H1 (cell line): ENCODE measurements around the gene HECTD1. TPM values are rescaled to one million over a fixed set of nuclear protein-coding genes. Genes with fewer than 3 reads are reported as not detected.

Experiments used
- CTCF ChIA-PET: fragments of 300-600 bp; sonication (Branson Sonifier 250); formaldehyde crosslinking; loops from one replicate; lab custom pipeline; 2021; ENCODE audit not compliant: partially characterized antibody; lab: Charles Lee
- POLR2A ChIA-PET: fragments of 300-600 bp; sonication (Branson Sonifier 250); formaldehyde crosslinking; loops from one replicate; lab custom pipeline; 2021; ENCODE audit warnings: inconsistent platforms; ENCODE audit not compliant: partially characterized antibody; lab: Charles Lee
- DNase-seq, 2 experiments: peaks; one replicate each; pipeline versions ENCODE4 v3.0.0 to v3.0.0-alpha.2; 2010 to 2022; ENCODE audit warnings: low spot score in 2 of 2, low read depth in 1 of 2, mixed read lengths in 1 of 2
- FAIRE-seq: peaks from 2 replicates; lab custom pipeline; 2011; peaks lifted over from hg19 to GRCh38; lab: Jason Lieb, UNC
- H2AFZ ChIP-seq: 2 replicates; pipeline ENCODE4 v1.8.1; 2012; ENCODE audit warnings: low read length, inconsistent platforms
- H2AK5ac ChIP-seq: 2 replicates; pipeline ENCODE4 v1.6.1; 2013; ENCODE audit warnings: low read depth, low read length
- H2BK120ac ChIP-seq: replicated peaks from 2 replicates; pipeline ENCODE3; 2013; ENCODE audit warnings: low read depth, low read length, inconsistent platforms
- H2BK12ac ChIP-seq: 2 replicates; pipeline ENCODE4 v1.6.1; 2013; ENCODE audit warnings: low read depth, low read length
- H2BK15ac ChIP-seq: 2 replicates; pipeline ENCODE4 v1.6.1; 2013; ENCODE audit warnings: low read length
- H2BK20ac ChIP-seq: 2 replicates; pipeline ENCODE4 v1.6.1; 2013; ENCODE audit warnings: low read length
- H2BK5ac ChIP-seq: 2 replicates; pipeline ENCODE4 v1.6.1; 2013; ENCODE audit warnings: low read depth, low read length
- H3K14ac ChIP-seq: 2 replicates; pipeline ENCODE4 v1.6.1; 2013; ENCODE audit warnings: inconsistent platforms; ENCODE audit not compliant: insufficient read length
- H3K18ac ChIP-seq: 2 replicates; pipeline ENCODE4 v1.6.1; 2013; ENCODE audit warnings: low read length; ENCODE audit errors: extremely low read depth
- H3K23ac ChIP-seq: 2 replicates; pipeline ENCODE4 v1.6.1; 2013; ENCODE audit warnings: inconsistent platforms; ENCODE audit not compliant: insufficient read length
- H3K23me2 ChIP-seq: 2 replicates; pipeline ENCODE4 v1.6.1; 2013; ENCODE audit warnings: low read depth, low read length
- H3K27ac ChIP-seq: 2 replicates; pipeline ENCODE4 v1.6.1; 2011; ENCODE audit warnings: low read depth, low read length, inconsistent platforms
- H3K27me3 ChIP-seq, 4 experiments: replicated peaks in 1 of 4; 1 replicate in 1 of 4; 2 replicates in 3 of 4; pipeline versions ENCODE4 v1.6.1 to v1.8.1; 2011 to 2013; ENCODE audit warnings: low read length in 3 of 4, mild to moderate bottlenecking in 3 of 4, inconsistent platforms in 2 of 4, mixed read lengths in 2 of 4, moderate library complexity in 1 of 4; ENCODE audit not compliant: control insufficient read depth in 3 of 4, insufficient read depth in 3 of 4; ENCODE audit errors: extremely low read depth in 1 of 4
- H3K36me3 ChIP-seq, 4 experiments: 2 replicates each; pipeline versions ENCODE4 v1.6.1 to v1.8.1; 2011 to 2013; ENCODE audit warnings: mild to moderate bottlenecking in 4 of 4, low read length in 3 of 4, moderate library complexity in 2 of 4, control low read depth in 1 of 4, inconsistent platforms in 1 of 4; ENCODE audit not compliant: insufficient read depth in 4 of 4, control insufficient read depth in 2 of 4
- H3K4ac ChIP-seq: replicated peaks from 2 replicates; pipeline ENCODE3; 2013; ENCODE audit warnings: low read length, low read depth, mixed read lengths, inconsistent platforms; ENCODE audit not compliant: insufficient read length
- H3K4me1 ChIP-seq, 4 experiments: replicated peaks in 1 of 4; 1 replicate in 1 of 4; 2 replicates in 3 of 4; pipeline versions ENCODE4 v1.6.1 to v1.8.1; 2011 to 2013; ENCODE audit warnings: low read length in 3 of 4, inconsistent platforms in 2 of 4, mixed read lengths in 1 of 4; ENCODE audit not compliant: insufficient read depth in 4 of 4, control insufficient read depth in 3 of 4
- H3K4me2 ChIP-seq, 2 experiments: 2 replicates each; pipeline versions ENCODE4 v1.6.1 to v1.8.1; 2011 to 2013; ENCODE audit warnings: low read depth in 2 of 2, low read length in 2 of 2, control low read depth in 1 of 2, inconsistent platforms in 1 of 2, mild to moderate bottlenecking in 1 of 2; ENCODE audit not compliant: insufficient read depth in 1 of 2
- H3K4me3 ChIP-seq, 4 experiments: fragments of 200-600, 300-600 bp in 1 of 4; sonication (generic), shearing (Covaris generic), sonication (Bioruptor Twin) in 1 of 4; 2 replicates each; pipeline versions ENCODE4 v1.5.1 to v1.8.1; 2011 to 2016; ENCODE audit warnings: low read length in 4 of 4, low read depth in 3 of 4, control low read depth in 2 of 4, inconsistent platforms in 2 of 4, mild to moderate bottlenecking in 2 of 4, mixed read lengths in 1 of 4, moderate library complexity in 1 of 4; ENCODE audit not compliant: insufficient read depth in 2 of 4; ENCODE audit errors: extremely low read depth in 1 of 4
- H3K56ac ChIP-seq: replicated peaks from 2 replicates; pipeline ENCODE3; 2013; ENCODE audit warnings: low read depth, mild to moderate bottlenecking, mixed read lengths, low read length, inconsistent platforms; ENCODE audit not compliant: insufficient read length
- H3K79me1 ChIP-seq: 2 replicates; pipeline ENCODE4 v1.6.1; 2013; ENCODE audit warnings: low read depth, low read length, control low read depth
- H3K79me2 ChIP-seq, 2 experiments: 2 replicates each; pipeline versions ENCODE4 v1.6.1 to v1.8.1; 2012 to 2013; ENCODE audit warnings: low read length in 2 of 2, mild to moderate bottlenecking in 2 of 2, inconsistent platforms in 1 of 2; ENCODE audit not compliant: insufficient read depth in 2 of 2, control insufficient read depth in 1 of 2
- H3K9ac ChIP-seq, 4 experiments: replicated peaks in 1 of 4; 1 replicate in 1 of 4; 2 replicates in 3 of 4; pipeline versions ENCODE4 v1.6.1 to v1.8.1; 2011 to 2013; ENCODE audit warnings: low read depth in 3 of 4, low read length in 3 of 4, control low read depth in 2 of 4, mild to moderate bottlenecking in 2 of 4, moderate library complexity in 2 of 4, inconsistent platforms in 1 of 4; ENCODE audit errors: extremely low read depth in 1 of 4
- H3K9me3 ChIP-seq, 2 experiments: 2 replicates each; pipeline versions ENCODE4 v1.6.1 to v1.8.1; 2012 to 2013; ENCODE audit warnings: mild to moderate bottlenecking in 2 of 2, moderate library complexity in 2 of 2, control low read depth in 1 of 2, inconsistent platforms in 1 of 2, low read depth in 1 of 2, low read length in 1 of 2, mixed read lengths in 1 of 2; ENCODE audit not compliant: insufficient read depth in 2 of 2
- H4K20me1 ChIP-seq, 2 experiments: replicated peaks in 1 of 2; 2 replicates each; pipeline versions ENCODE3 to v1.8.1; 2011 to 2013; ENCODE audit warnings: inconsistent platforms in 2 of 2, low read length in 2 of 2, mild to moderate bottlenecking in 1 of 2; ENCODE audit not compliant: insufficient read depth in 2 of 2, control insufficient read depth in 1 of 2
- H4K5ac ChIP-seq: 2 replicates; pipeline ENCODE4 v1.6.1; 2013; ENCODE audit warnings: low read length, low read depth, mixed read lengths, inconsistent platforms; ENCODE audit not compliant: insufficient read length
- H4K8ac ChIP-seq: 2 replicates; pipeline ENCODE4 v1.8.0; 2013; ENCODE audit warnings: mild to moderate bottlenecking, moderate library complexity, low read length, inconsistent platforms; ENCODE audit not compliant: insufficient read depth; ENCODE audit errors: extremely low read depth
- H4K91ac ChIP-seq: replicated peaks from 2 replicates; pipeline ENCODE3; 2013; ENCODE audit warnings: low read length, mixed read lengths, inconsistent platforms; ENCODE audit not compliant: insufficient read length
- CHD1 ChIP-seq: IDR thresholded peaks from 2 replicates; pipeline ENCODE4 v1.6.1; 2012; ENCODE audit warnings: low read depth, low read length, improper control_type of control experiment
- HDAC6 ChIP-seq: IDR thresholded peaks from one replicate; pipeline ENCODE4 v1.7.1; 2012; ENCODE audit warnings: low read depth, mild to moderate bottlenecking, inconsistent platforms, low read length, moderate library complexity
- SAP30 ChIP-seq: fragments of 300-600 bp; sonication (generic); IDR thresholded peaks from 2 replicates; pipeline ENCODE4 v1.7.1; 2012; ENCODE audit warnings: low read length, moderate library complexity, mild to moderate bottlenecking, inconsistent platforms; ENCODE audit not compliant: insufficient read depth, insufficient replicate concordance
- TAF1 ChIP-seq: IDR thresholded peaks from 2 replicates; pipeline ENCODE4 v1.6.1; 2011; ENCODE audit warnings: mild to moderate bottlenecking, low read depth, low read length
- ZNF274 ChIP-seq: IDR thresholded peaks from 2 replicates; pipeline ENCODE4 v1.7.0; 2012; ENCODE audit warnings: low read length, borderline replicate concordance; ENCODE audit errors: extremely low read depth
- WGBS, 2 experiments: shearing (Covaris generic) in 1 of 2; methylation state at CpG; one replicate each; pipeline versions ENCODE4 v1.1.6 to v1.1.7; 2013 to 2015; ENCODE audit warnings: low lambda C conversion rate in 2 of 2, mixed read lengths in 2 of 2, inconsistent platforms in 1 of 2, low coverage in 1 of 2, missing lambda C conversion rate in 1 of 2; ENCODE audit not compliant: insufficient replicate concordance in 2 of 2, insufficient coverage in 1 of 2, insufficient read length in 1 of 2; ENCODE audit errors: extremely low coverage in 1 of 2, missing lambda C conversion rate in 1 of 2; 5-methylcytosine and 5-hydroxymethylcytosine counted together
- polyA plus RNA-seq, 7 experiments: library from polyadenylated mRNA; depleted of rRNA in 3 of 7; stranded (reverse) in 5 of 7; unstranded in 2 of 7; fragments of >200 nt in 5 of 7; fragments of 200-250 nt in 2 of 7; gene quantifications; 1 replicate in 5 of 7; 2 replicates in 1 of 7; 4 replicates in 1 of 7; pipeline versions ENCODE4 v1.2.1 to v1.2.3, GENCODE V29; 2011 to 2013; ENCODE audit warnings: missing spikeins in 2 of 7, mixed read lengths in 2 of 7
- total RNA-seq: library from RNA; stranded (reverse); fragmentation: NEBNext Ultra II Directional; extraction: Animal tissue kit (Norgen Biotek cat#: 25700); gene quantifications from 2 replicates; pipeline ENCODE4 v1.2.1, GENCODE V29; 2021

Gene HECTD1
- total and polyA plus RNA-seq, 2 of the 8 experiments (the other 6 are each of a cell fraction or from before 2014, with no cell fraction given): 44.7 to 105 TPM

DNA sequence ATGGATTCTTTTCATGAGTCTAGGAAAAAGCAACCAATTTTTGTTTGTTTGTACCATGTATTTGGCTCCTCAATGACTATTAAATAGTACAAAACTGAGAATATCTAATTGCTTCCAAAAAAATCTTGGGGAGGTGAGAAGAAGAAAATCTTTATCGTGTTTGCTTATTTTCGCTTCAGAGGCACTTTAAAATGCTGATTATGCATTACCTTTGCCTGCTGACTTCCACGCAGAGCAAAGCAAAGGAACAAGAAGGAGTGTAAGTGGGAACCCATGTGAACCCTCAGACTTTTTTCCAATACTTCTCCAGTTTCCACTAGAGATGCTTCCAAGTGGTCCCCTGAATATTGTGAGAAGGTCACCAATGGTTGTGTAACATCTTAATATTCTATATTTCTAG is 138.2 kb downstream of the HECTD1 start:
- no peaks in the 10 kb centered on the region for H3K9me3 ChIP-seq
- FAIRE-seq: no peak
- POLR2A ChIA-PET: no interaction called here

More for the DNA sequence above, 138.2 kb downstream of the HECTD1 start:
- no peak overlapping the region for H3K27ac ChIP-seq
- H4K20me1 ChIP-seq: no peaks in the 10 kb centered on the region
- no peaks in the 10 kb centered on the region for H3K23me2 ChIP-seq
- no peak overlapping the region for H3K4me3 ChIP-seq
- H3K27me3 ChIP-seq: no peaks in the 10 kb centered on the region
- H4K8ac ChIP-seq: no peak overlapping the region
- H3K4me2 ChIP-seq: no peak overlapping the region
- no peaks in the 10 kb centered on the region for H3K79me2 ChIP-seq
- H3K36me3 ChIP-seq: peaks cover 0 to 2% (median 0%) of the 10 kb centered on the region in 4 experiments; a peak in 1 of 8 replicates
- no peak overlapping the region for H4K5ac ChIP-seq
- no peak overlapping the region for H3K14ac ChIP-seq
- H2BK12ac ChIP-seq: no peak overlapping the region
- no peaks in the 10 kb centered on the region for H3K4me1 ChIP-seq
- no peak overlapping the region for H3K56ac ChIP-seq
- no peaks in the 10 kb centered on the region for H3K79me1 ChIP-seq
- no peak overlapping the region for H2BK20ac ChIP-seq
- H2BK120ac ChIP-seq: no peak overlapping the region
- H2BK5ac ChIP-seq: no peak overlapping the region
- CTCF ChIA-PET: interaction anchor here (1.1 to 1.2 kb wide), 2 partner anchors 11 to 13 kb away, joined by 3 to 5 read pairs; no protein-coding TSS in a partner anchor
- H3K9ac ChIP-seq: no peak overlapping the region
- no peak overlapping the region for H3K23ac ChIP-seq
- H2AK5ac ChIP-seq: no peak overlapping the region
- 88% methylated on average over 3 of the region's 3 CpGs; no CpG with 5 or more reads in 1 of the 2 experiments for WGBS, 2 experiments
- H4K91ac ChIP-seq: no peak overlapping the region
- H3K4ac ChIP-seq: no peak overlapping the region
- no peak for DNase-seq
- no peak overlapping the region for H2BK15ac ChIP-seq
- no peak overlapping the region for H3K18ac ChIP-seq
- H2AFZ ChIP-seq: no peak overlapping the region
- TF ChIP-seq CHD1: no peak
- no peak for TF ChIP-seq SAP30
- TF ChIP-seq TAF1: no peak
- no peak for TF ChIP-seq HDAC6
- TF ChIP-seq ZNF274: no peak
